Neural cell (in vitro differentiated cells): ENCODE data around the gene SLC9A5. TPM values are rescaled to one million over a fixed set of nuclear protein-coding genes. Genes with fewer than 3 reads are reported as not detected.

ENCODE experiments used
- H2AFZ ChIP-seq: fragments of 200-600, 300-800 bp; sonication (generic), shearing (Covaris generic); 2 replicates; pipeline ENCODE4 v1.6.0; 2014; ENCODE audit warnings: low read depth, mild to moderate bottlenecking, antibody characterized with exemption, low read length, moderate library complexity
- H3F3A ChIP-seq: fragments of 200-600 bp; shearing (Covaris generic); 2 replicates; pipeline ENCODE4 v1.6.1; 2016; ENCODE audit warnings: mild to moderate bottlenecking, moderate library complexity, mixed read lengths, antibody characterized with exemption, low read length; ENCODE audit not compliant: insufficient read depth, poor library complexity, severe bottlenecking
- H3K27ac ChIP-seq: fragments of 200-600, 300-800 bp; sonication (generic), shearing (Covaris generic); 2 replicates; pipeline ENCODE4 v1.5.1; 2014; ENCODE audit warnings: mild to moderate bottlenecking, low read length, moderate library complexity
- H3K27me3 ChIP-seq: fragments of 300-800, 200-600 bp; sonication (generic), shearing (Covaris generic); 2 replicates; pipeline ENCODE4 v1.6.0; 2014; ENCODE audit warnings: mild to moderate bottlenecking, low read depth, low read length, moderate library complexity; ENCODE audit not compliant: insufficient read depth
- H3K36me3 ChIP-seq: fragments of 300-800, 200-600 bp; sonication (generic), shearing (Covaris generic); 2 replicates; pipeline ENCODE4 v1.5.1; 2014; ENCODE audit warnings: mild to moderate bottlenecking, antibody characterized with exemption, low read length, moderate library complexity; ENCODE audit not compliant: insufficient read depth
- H3K4me2 ChIP-seq: fragments of 300-800, 200-600 bp; sonication (generic), shearing (Covaris generic); 2 replicates; pipeline ENCODE4 v1.6.0; 2014; ENCODE audit warnings: mild to moderate bottlenecking, low read length
- H3K4me3 ChIP-seq: fragments of 300-800, 200-600 bp; sonication (generic), shearing (Covaris generic); 2 replicates; pipeline ENCODE4 v1.5.1; 2014; ENCODE audit warnings: mild to moderate bottlenecking, low read length, moderate library complexity
- H3K79me2 ChIP-seq: fragments of 200-600 bp; shearing (Covaris generic); replicated peaks from 2 replicates; pipeline ENCODE4 v1.6.0; 2014; ENCODE audit warnings: mild to moderate bottlenecking, low read length, moderate library complexity; ENCODE audit not compliant: insufficient read depth
- H3K9ac ChIP-seq: fragments of 300-800, 200-600 bp; sonication (generic), shearing (Covaris generic); 2 replicates; pipeline ENCODE4 v1.6.1; 2016; ENCODE audit warnings: mild to moderate bottlenecking, low read length, mixed read lengths
- H3K9me2 ChIP-seq: fragments of 200-600 bp; shearing (Covaris generic); 2 replicates; pipeline ENCODE4 v1.6.1; 2016; ENCODE audit warnings: mild to moderate bottlenecking, low read length, mixed read lengths; ENCODE audit not compliant: insufficient read depth
- H3K9me3 ChIP-seq: fragments of 200-600, 300-800 bp; sonication (generic), shearing (Covaris generic); 2 replicates; pipeline ENCODE4 v1.6.1; 2016; ENCODE audit warnings: mild to moderate bottlenecking, mixed run types, low read length, moderate library complexity, mixed read lengths
- H4K20me1 ChIP-seq: fragments of 200-600 bp; shearing (Covaris generic); 2 replicates; pipeline ENCODE4 v1.6.1; 2016; ENCODE audit warnings: mild to moderate bottlenecking, mixed run types; ENCODE audit not compliant: insufficient read depth
- CTCF ChIP-seq: fragments of 450-650 bp; IDR thresholded peaks from 2 replicates; pipeline ENCODE4 v1.5.1; 2014; ENCODE audit warnings: antibody characterized with exemption, mild to moderate bottlenecking, moderate library complexity; ENCODE audit not compliant: poor library complexity, severe bottlenecking
- EP300 ChIP-seq: fragments of 450-650 bp; conservative IDR thresholded peaks from 2 replicates; pipeline ENCODE4 v1.6.1; 2014; ENCODE audit warnings: antibody characterized with exemption, mild to moderate bottlenecking, moderate library complexity; ENCODE audit not compliant: poor library complexity, severe bottlenecking
- EZH2 ChIP-seq: fragments of 200-600, 300-800 bp; shearing (Covaris generic), sonication (generic); IDR thresholded peaks from 2 replicates; pipeline ENCODE4 v1.6.1; 2014; ENCODE audit warnings: antibody characterized with exemption, low read length, borderline replicate concordance, mild to moderate bottlenecking; ENCODE audit not compliant: insufficient read depth, poor library complexity, severe bottlenecking
- MXI1 ChIP-seq: fragments of 450-650 bp; conservative IDR thresholded peaks from 2 replicates; pipeline ENCODE4 v1.6.1; 2014; ENCODE audit warnings: antibody characterized with exemption, mild to moderate bottlenecking; ENCODE audit not compliant: poor library complexity, severe bottlenecking
- POLR2AphosphoS5 ChIP-seq: IDR thresholded peaks from 2 replicates; pipeline ENCODE4 v1.6.1; 2012
- RAD21 ChIP-seq: fragments of 450-650 bp; conservative IDR thresholded peaks from 2 replicates; pipeline ENCODE4 v1.6.1; 2014; ENCODE audit warnings: antibody characterized with exemption, mild to moderate bottlenecking, moderate library complexity
- REST ChIP-seq: IDR thresholded peaks from 2 replicates; pipeline ENCODE4 v1.6.1; 2012; ENCODE audit warnings: borderline replicate concordance
- SMC3 ChIP-seq: fragments of 450-650 bp; conservative IDR thresholded peaks from 2 replicates; pipeline ENCODE4 v1.6.1; 2014; ENCODE audit warnings: antibody characterized with exemption, mild to moderate bottlenecking, moderate library complexity; ENCODE audit not compliant: poor library complexity
- TAF1 ChIP-seq: IDR thresholded peaks from 2 replicates; pipeline ENCODE4 v1.6.1; 2012; ENCODE audit warnings: low read depth
- polyA plus RNA-seq: library from polyadenylated mRNA; depleted of rRNA; stranded (reverse); fragments of >200 nt; gene quantifications from 2 replicates; pipeline ENCODE4 v1.2.3, GENCODE V29; 2014

Gene SLC9A5
- polyA plus RNA-seq, 1 donor from 2014 or later = 1.8 TPM

- H3K9ac ChIP-seq = no peak within 1 kb of the TSS
- H3K27ac ChIP-seq = no peak within 1 kb of the TSS
- no peaks in the 10 kb centered on the region for H3K9me3 ChIP-seq
- no peaks in the 10 kb centered on the region for H3K9me2 ChIP-seq
- H4K20me1 ChIP-seq = no peaks in the 10 kb centered on the region
- H3K27me3 ChIP-seq = peaks cover 6% of the 10 kb centered on the region
- H3K4me3 ChIP-seq = no peak within 1 kb of the TSS
- no peaks in the 10 kb centered on the region for H3F3A ChIP-seq
- TF ChIP-seq EZH2 (no peak), MXI1 (no peak), TAF1 (no peak), SMC3 (no peak), EP300 (no peak), RAD21 (no peak), REST (no peak), CTCF (no peak)
- no peaks in the 10 kb centered on the region for H3K79me2 ChIP-seq
- H2AFZ ChIP-seq = no peak within 1 kb of the TSS
- H3K4me2 ChIP-seq = no peak within 1 kb of the TSS
- no peaks in the 10 kb centered on the region for H3K36me3 ChIP-seq
Observed at GRCh38 chr16:67279296-67280089, 30.7 kb downstream of the SLC9A5 start, which contains the start of gene PLEKHG4. Gene PLEKHG4 (plus strand): TSS chr16:67279532. CDS start chr16:67280045, 513 bp downstream.

- TF ChIP-seq CTCF (no peak), REST (no peak), EZH2 (no peak), SMC3 (no peak), MXI1 (no peak), RAD21 (no peak), POLR2AphosphoS5 (no peak), TAF1 (no peak), EP300 (no peak)
- no peak overlapping the region for H3K4me2 ChIP-seq
- H3K9me3 ChIP-seq = no peaks in the 10 kb centered on the region
- no peak overlapping the region for H3K4me3 ChIP-seq
- no peaks in the 10 kb centered on the region for H3F3A ChIP-seq
- H3K27ac ChIP-seq = no peak overlapping the region
- H3K9me2 ChIP-seq = no peaks in the 10 kb centered on the region
- no peaks in the 10 kb centered on the region for H4K20me1 ChIP-seq
- no peak overlapping the region for H2AFZ ChIP-seq
- H3K27me3 ChIP-seq = peaks cover 6% of the 10 kb centered on the region
- no peaks in the 10 kb centered on the region for H3K36me3 ChIP-seq
- H3K9ac ChIP-seq = no peak overlapping the region
- no peaks in the 10 kb centered on the region for H3K79me2 ChIP-seq
Observed at GRCh38 chr16:67280090-67281015, 31.6 kb downstream of the SLC9A5 start.
